GM21528 (cell line): Measurements from ENCODE around the gene HMCN2.

Source experiments
- ATAC-seq: cut with Tn5 transposase; IDR thresholded peaks from one replicate; pipeline ENCODE4 v1.9.1; 2021; ENCODE audit warnings: mild to moderate bottlenecking, moderate library complexity; ENCODE audit not compliant: unreplicated experiment, low FRiP score

The HMCN2 gene

GRCh38 chr9:130287736-130288135, 22.2 kb downstream of the HMCN2 start:
- no peak for ATAC-seq

GRCh38 chr9:130288393-130288792, 22.8 kb downstream of the HMCN2 start:
- no peak for ATAC-seq

GRCh38 chr9:130288926-130289690, 23.5 kb downstream of the HMCN2 start:
- ATAC-seq = no peak

GRCh38 chr9:130289711-130290241, 24.2 kb downstream of the HMCN2 start:
- no peak for ATAC-seq

GRCh38 chr9:130290291-130291181, 25.0 kb downstream of the HMCN2 start:
- ATAC-seq = no peak

- ATAC-seq = no peak
These were observed 25.9 kb downstream of the HMCN2 start for GRCh38 chr9:130291474-130291873.

GRCh38 chr9:130292106-130292505, 26.5 kb downstream of the HMCN2 start:
- ATAC-seq = no peak

- no peak for ATAC-seq
These were observed 29.1 kb downstream of the HMCN2 start for GRCh38 chr9:130294664-130295063.

DNA sequence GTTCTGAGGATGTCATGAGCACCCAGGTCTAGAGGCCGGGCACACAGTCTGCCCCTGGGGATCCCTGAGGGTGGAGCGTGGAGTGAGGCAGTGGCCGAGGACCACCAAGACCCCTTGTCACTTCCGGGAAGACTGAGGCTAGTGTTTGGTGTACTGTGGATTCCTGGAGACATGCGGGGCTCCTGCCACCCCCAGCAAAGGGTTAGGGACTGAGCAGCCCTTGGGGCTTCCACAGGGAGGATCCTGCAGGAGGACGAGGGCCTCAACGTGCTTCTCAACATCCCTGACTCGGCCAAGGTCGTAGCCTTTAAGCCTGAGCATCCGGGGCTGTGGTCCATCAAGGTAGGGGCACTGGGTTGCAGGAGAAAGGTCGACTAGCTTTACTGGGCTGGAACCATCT, 29.9 kb downstream of the HMCN2 start:
- ATAC-seq = no peak

GRCh38 chr9:130295945-130296782, 30.6 kb downstream of the HMCN2 start:
- ATAC-seq = no peak

- no peak for ATAC-seq
These were observed 31.2 kb downstream of the HMCN2 start for GRCh38 chr9:130296783-130297055.

GRCh38 chr9:130297371-130297770, 31.8 kb downstream of the HMCN2 start:
- ATAC-seq = no peak

DNA sequence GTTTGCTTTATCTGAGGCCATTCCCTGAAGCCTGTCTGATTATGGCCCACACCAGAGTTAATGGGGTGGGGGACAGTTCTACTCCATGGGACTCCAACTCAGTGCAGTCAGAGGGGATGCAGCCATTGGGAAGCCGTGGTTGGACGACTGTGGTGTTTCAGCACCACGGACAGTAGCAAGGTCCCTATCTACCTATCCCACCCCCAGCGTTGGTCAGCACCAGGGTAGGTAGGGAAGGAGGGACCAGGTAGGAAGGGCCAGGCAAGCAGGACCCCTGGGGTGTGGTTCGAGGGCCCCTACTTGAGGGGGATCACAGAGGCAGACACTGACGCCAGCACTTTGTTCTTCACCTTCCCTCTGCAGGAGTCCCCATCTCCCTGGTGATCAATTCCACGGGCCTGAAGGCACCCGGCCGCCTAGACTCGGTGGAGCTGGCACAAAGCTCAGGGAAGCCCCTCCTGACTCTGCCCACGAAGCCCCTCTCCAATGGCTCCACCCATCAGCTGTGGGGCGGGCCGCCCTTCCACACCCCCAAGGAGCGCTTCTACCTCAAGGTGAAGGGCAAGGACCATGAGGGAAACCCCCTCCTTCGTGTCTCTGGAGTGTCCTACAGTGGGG, 33.2 kb downstream of the HMCN2 start:
- no peak for ATAC-seq

- no peak for ATAC-seq
These were observed 34.4 kb downstream of the HMCN2 start for GRCh38 chr9:130299785-130300615.

DNA sequence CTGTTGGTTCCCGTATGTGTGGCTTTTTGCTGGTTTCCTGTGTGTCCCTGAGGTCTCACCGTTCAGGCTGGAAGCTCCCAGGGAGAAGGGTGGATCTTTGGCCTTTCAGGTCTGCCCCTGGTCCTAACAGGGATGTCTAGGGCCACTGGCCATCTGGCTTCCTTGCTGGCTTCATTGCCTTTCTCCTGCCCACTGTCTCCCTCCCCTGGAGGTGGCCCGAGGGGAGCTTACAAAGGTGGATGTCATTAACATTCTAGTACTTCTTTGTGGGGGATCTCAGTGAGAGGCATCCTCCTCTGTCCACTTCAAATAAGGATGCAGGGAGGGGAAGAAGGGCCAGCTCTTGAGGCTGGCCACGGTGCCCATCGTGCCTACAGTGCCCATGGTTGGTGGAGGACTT, 35.2 kb downstream of the HMCN2 start:
- ATAC-seq = no peak

GRCh38 chr9:130301483-130302286, 36.1 kb downstream of the HMCN2 start:
- no peak for ATAC-seq

- ATAC-seq = no peak
These were observed 37.4 kb downstream of the HMCN2 start for GRCh38 chr9:130302785-130303612.

DNA sequence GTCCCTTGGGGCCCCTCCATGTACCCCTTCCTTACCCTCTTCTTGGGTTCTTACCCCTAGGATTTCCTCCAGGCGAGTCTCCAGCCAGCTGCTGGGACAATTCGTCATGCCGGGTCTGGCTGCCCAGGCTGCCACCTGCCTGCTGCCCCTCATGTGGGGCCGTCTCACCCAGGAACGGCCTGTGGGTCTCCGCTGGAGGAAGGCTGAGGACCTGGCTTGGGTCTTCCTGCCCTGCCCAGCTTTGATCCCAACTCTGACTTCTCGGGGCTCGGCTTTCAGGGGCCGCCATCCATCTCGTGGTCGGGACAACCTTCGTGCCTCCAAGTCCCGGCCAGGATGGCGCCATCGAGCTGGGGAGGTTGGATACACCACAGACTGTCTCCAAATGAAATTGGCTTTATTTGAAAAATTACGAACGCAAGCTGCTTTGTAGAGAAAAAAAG, 38.1 kb downstream of the HMCN2 start:
- no peak for ATAC-seq
